Endothelial cell of umbilical vein (primary cell): ENCODE data around the gene ENOSF1. TPM values are rescaled to one million over a fixed set of nuclear protein-coding genes. Genes with fewer than 3 reads are reported as not detected.

ENCODE experiments used
- BruUV-seq: library from RNA; stranded (reverse); fragments of 400-500 nt; replicated peaks from 2 replicates; lab custom pipeline; 2021; lab: Mats Ljungman, UMichigan
- CTCF ChIA-PET: fragments of 300-600, 350-600 bp; sonication (Branson Sonifier 250); formaldehyde crosslinking; loops from one replicate; lab custom pipeline; 2021; ENCODE audit warnings: antibody characterized with exemption, inconsistent platforms; lab: Charles Lee
- POLR2A ChIA-PET: fragments of 300-600, 350-600 bp; sonication (Branson Sonifier 250); formaldehyde crosslinking; loops from one replicate; lab custom pipeline; 2021; ENCODE audit warnings: antibody characterized with exemption, inconsistent platforms; lab: Charles Lee
- DNase-seq: peaks from one replicate; pipeline ENCODE4 v3.0.0-alpha.2; 2011; ENCODE audit warnings: low read depth, low spot score
- FAIRE-seq: peaks from 2 replicates; lab custom pipeline; 2011; peaks lifted over from hg19 to GRCh38; lab: Jason Lieb, UNC
- H2AFZ ChIP-seq: 2 replicates; pipeline ENCODE4 v1.6.0; 2012; ENCODE audit warnings: low read depth, low read length, control low read depth, inconsistent platforms
- H3K27ac ChIP-seq: 2 replicates; pipeline ENCODE4 v1.5.1; 2011; ENCODE audit warnings: low read depth, mild to moderate bottlenecking, control low read depth, low read length, moderate library complexity; ENCODE audit not compliant: insufficient read depth
- H3K27me3 ChIP-seq, 2 experiments: 2 replicates each; pipeline versions ENCODE4 v1.6.0 to v1.6.1; 2011; ENCODE audit warnings: low read length in 2 of 2, mixed read lengths in 1 of 2; ENCODE audit not compliant: control insufficient read depth in 2 of 2, insufficient read depth in 2 of 2
- H3K36me3 ChIP-seq, 2 experiments: 2 replicates in 1 of 2; 3 replicates in 1 of 2; pipeline ENCODE4 v1.5.1; 2011; ENCODE audit warnings: low read length in 2 of 2, mild to moderate bottlenecking in 1 of 2, moderate library complexity in 1 of 2; ENCODE audit not compliant: control insufficient read depth in 2 of 2, insufficient read depth in 2 of 2; ENCODE audit errors: extremely low read depth in 1 of 2
- H3K4me1 ChIP-seq: 3 replicates; pipeline ENCODE4 v1.5.1; 2011; ENCODE audit warnings: mild to moderate bottlenecking, low read length; ENCODE audit not compliant: control insufficient read depth, insufficient read depth; ENCODE audit errors: extremely low read depth
- H3K4me2 ChIP-seq: 2 replicates; pipeline ENCODE4 v1.6.1; 2011; ENCODE audit warnings: low read length, control low read depth, mixed read lengths; ENCODE audit not compliant: insufficient read depth
- H3K4me3 ChIP-seq, 3 experiments: fragments of 200-600 bp in 1 of 3; sonication (generic), shearing (Covaris generic) in 1 of 3; replicated peaks in 1 of 3; 2 replicates each; pipeline ENCODE4 v1.5.1; 2011 to 2016; ENCODE audit warnings: control low read depth in 3 of 3, low read length in 3 of 3, mild to moderate bottlenecking in 2 of 3, inconsistent platforms in 1 of 3, low read depth in 1 of 3, moderate library complexity in 1 of 3; ENCODE audit not compliant: insufficient read depth in 1 of 3
- H3K79me2 ChIP-seq: 2 replicates; pipeline ENCODE4 v1.6.0; 2012; ENCODE audit warnings: low read length, inconsistent platforms; ENCODE audit not compliant: control insufficient read depth, insufficient read depth
- H3K9ac ChIP-seq: replicated peaks from 2 replicates; pipeline ENCODE3; 2011; ENCODE audit warnings: low read length, control low read depth; ENCODE audit not compliant: insufficient read depth; ENCODE audit errors: extremely low read depth
- H3K9me1 ChIP-seq: replicated peaks from 3 replicates; pipeline ENCODE4 v1.6.0; 2011; ENCODE audit warnings: mild to moderate bottlenecking, low read length; ENCODE audit not compliant: control insufficient read depth, insufficient read depth; ENCODE audit errors: extremely low read depth
- H3K9me3 ChIP-seq: replicated peaks from 2 replicates; pipeline ENCODE4 v1.5.1; 2012; ENCODE audit warnings: low read length, inconsistent platforms; ENCODE audit not compliant: control insufficient read depth, insufficient read depth
- H4K20me1 ChIP-seq: replicated peaks from 2 replicates; pipeline ENCODE3; 2011; ENCODE audit warnings: mild to moderate bottlenecking, low read length; ENCODE audit not compliant: control insufficient read depth, insufficient read depth; ENCODE audit errors: extremely low read depth
- EZH2 ChIP-seq: IDR thresholded peaks from 2 replicates; pipeline ENCODE4 v1.6.1; 2012; ENCODE audit warnings: borderline replicate concordance, low read depth, mild to moderate bottlenecking, moderate library complexity, low read length, inconsistent platforms; ENCODE audit not compliant: severe bottlenecking
- FOS ChIP-seq: IDR thresholded peaks from 2 replicates; pipeline ENCODE4 v1.6.1; 2011; ENCODE audit warnings: mild to moderate bottlenecking, low read length, moderate library complexity, borderline replicate concordance; ENCODE audit not compliant: insufficient read depth
- GATA2 ChIP-seq: IDR thresholded peaks from 2 replicates; pipeline ENCODE4 v1.7.0; 2011; ENCODE audit warnings: low read depth, mild to moderate bottlenecking, moderate library complexity, mixed read lengths, low read length; ENCODE audit not compliant: insufficient read length, insufficient read depth
- JUN ChIP-seq: IDR thresholded peaks from 2 replicates; pipeline ENCODE4 v1.6.1; 2011; ENCODE audit warnings: borderline replicate concordance, low read depth; ENCODE audit not compliant: insufficient read length, insufficient read depth
- MYC ChIP-seq: IDR thresholded peaks from one replicate; pipeline ENCODE4 v1.6.1; 2011; ENCODE audit warnings: mild to moderate bottlenecking, low read depth, low read length
- POLR2A ChIP-seq: IDR thresholded peaks from 2 replicates; pipeline ENCODE4 v1.6.1; 2012; ENCODE audit warnings: low read depth, mild to moderate bottlenecking, control low read depth, low read length
- POLR2AphosphoS5 ChIP-seq: IDR thresholded peaks from 2 replicates; pipeline ENCODE4 v1.6.1; 2012; ENCODE audit warnings: low read depth, mild to moderate bottlenecking, control low read depth, low read length, moderate library complexity; ENCODE audit not compliant: insufficient read depth
- dilution Hi-C: fragments of 300-500 bp; cut with MboI; formaldehyde crosslinking; loops from one replicate; pipeline ENCODE4 v1.15.0; 2019; ENCODE audit warnings: low sequenced_read_pairs; ENCODE audit not compliant: extremely low pct_ligation_motif_present
- intact Hi-C: fragments of 100-400 bp; cut with micrococcal nuclease; formaldehyde crosslinking; loops from one replicate; pipeline ENCODE4 v1.10.0; 2022
- polyA plus RNA-seq, 4 experiments: library from polyadenylated mRNA; depleted of rRNA in 3 of 4; stranded (reverse) in 3 of 4; unstranded in 1 of 4; fragments of >200 nt; gene quantifications; 2 replicates each; pipeline versions ENCODE4 v1.2.1 to v1.2.3, GENCODE V29; 2011 to 2012; ENCODE audit warnings: missing spikeins in 1 of 4
- total RNA-seq: library from RNA; stranded (reverse); gene quantifications from 2 replicates; pipeline ENCODE4 v1.2.3, GENCODE V29; 2021
- TF ChIP-seq, protein P1 (sequence below), 2 donors: IDR thresholded peaks; 1 replicate in 1 of 2; 2 replicates in 1 of 2; pipeline ENCODE4 v1.5.1; 2011; ENCODE audit warnings: low read length in 2 of 2, mild to moderate bottlenecking in 2 of 2, moderate library complexity in 2 of 2, control low read depth in 1 of 2, inconsistent platforms in 1 of 2, low read depth in 1 of 2; ENCODE audit not compliant: insufficient read depth in 1 of 2; ENCODE audit errors: extremely low read depth in 1 of 2
- TF ChIP-seq, protein P2 (sequence below): IDR thresholded peaks from 2 replicates; pipeline ENCODE4 v1.6.1; 2011; ENCODE audit not compliant: insufficient read depth, insufficient read length

Gene ENOSF1
- total and polyA plus RNA-seq, 2 donors (not counting 3 experiments of a cell fraction or from before 2014, with no cell fraction given), result 19.5 to 50.5 TPM

DNA sequence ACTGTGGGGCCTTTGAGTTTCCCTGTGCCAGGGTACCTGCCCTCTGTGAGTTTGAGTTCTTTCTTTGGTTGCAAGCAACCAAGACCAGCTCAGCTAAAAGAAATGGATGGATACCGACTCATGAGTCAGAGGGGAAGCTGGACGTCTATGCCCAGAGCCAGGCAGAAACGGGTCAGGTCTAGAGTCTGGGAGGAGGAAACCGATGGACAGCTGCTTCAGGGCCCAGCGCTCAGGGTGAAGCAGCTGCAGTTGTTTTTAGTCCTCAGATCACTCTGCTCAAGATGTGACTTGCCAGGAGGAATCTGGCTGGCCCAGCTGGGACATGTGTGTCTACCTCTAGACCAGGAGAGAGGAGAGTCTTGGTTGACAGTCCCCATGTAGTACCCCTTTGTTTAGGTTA, 65.1 kb downstream of the ENOSF1 start:
- Histone ChIP-seq H3K9me1 (no peaks in the 10 kb centered on the region), H3K27me3 (no peaks in the 10 kb centered on the region), H3K27ac (no peak overlapping the region), H3K4me3 (no peak overlapping the region), H3K79me2 (no peaks in the 10 kb centered on the region), H3K4me1 (no peaks in the 10 kb centered on the region), H4K20me1 (no peaks in the 10 kb centered on the region), H3K9ac (no peak overlapping the region), H3K4me2 (no peak overlapping the region), H3K9me3 (no peaks in the 10 kb centered on the region), H2AFZ (no peak overlapping the region), H3K36me3 (no peaks in the 10 kb centered on the region)
- dilution Hi-C loops (no loop called here), intact Hi-C loops (no loop called here)
- CTCF ChIA-PET, result interaction anchor here (0.8 kb wide), 1 partner anchor 21 kb away, joined by 3 read pairs; no protein-coding TSS in a partner anchor
- POLR2A ChIA-PET, result no interaction called here
- DNase-seq, result no peak
- FAIRE-seq, result no peak
- TF ChIP-seq EZH2 (no peak), MYC (no peak)
- BruUV-seq, result no TSS peak

DNA sequence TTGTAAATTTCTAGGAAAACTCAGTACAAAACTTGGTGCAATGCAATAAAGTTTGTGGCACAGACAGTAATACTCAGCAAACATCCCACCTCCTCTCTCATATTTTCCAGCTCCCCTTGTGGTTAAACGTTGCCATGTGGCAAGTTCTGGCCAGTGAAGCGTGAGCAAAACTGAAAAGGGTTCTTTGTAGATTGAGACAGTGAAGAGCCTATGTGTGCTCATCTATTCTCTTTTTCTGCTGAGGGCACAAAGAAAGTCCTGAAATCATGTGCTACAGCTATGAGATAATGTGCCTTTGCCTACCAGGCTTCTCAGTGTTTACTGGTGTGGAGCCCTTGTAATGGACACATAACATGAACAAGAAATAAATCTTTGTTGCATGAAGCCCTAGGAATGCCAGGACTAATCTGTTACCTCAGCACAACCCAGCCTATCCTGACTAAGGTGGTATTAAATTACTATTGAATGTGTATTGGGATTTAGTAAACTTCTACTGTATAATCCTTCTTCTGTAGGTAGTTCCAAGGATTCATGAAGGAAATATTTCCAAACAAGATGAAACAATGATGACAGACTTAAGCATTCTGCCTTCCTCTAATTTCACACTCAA, 67.9 kb downstream of the ENOSF1 start:
- intact Hi-C loops (no loop called here), dilution Hi-C loops (no loop called here)
- BruUV-seq, result no TSS peak
- no peaks in the 10 kb centered on the region for H3K36me3 ChIP-seq
- no peak overlapping the region for H3K4me3 ChIP-seq
- CTCF ChIA-PET, result interaction anchor here (1.0 to 2.5 kb wide), 4 partner anchors 10 to 186 kb away, joined by 3 to 12 read pairs (median 5); no protein-coding TSS in a partner anchor
- H3K79me2 ChIP-seq, result no peaks in the 10 kb centered on the region
- TF ChIP-seq EZH2 (no peak), JUN (no peak), POLR2A (no peak), FOS (no peak), POLR2AphosphoS5 (no peak), GATA2 (no peak), MYC (no peak)
- TF ChIP-seq, protein P1, sequence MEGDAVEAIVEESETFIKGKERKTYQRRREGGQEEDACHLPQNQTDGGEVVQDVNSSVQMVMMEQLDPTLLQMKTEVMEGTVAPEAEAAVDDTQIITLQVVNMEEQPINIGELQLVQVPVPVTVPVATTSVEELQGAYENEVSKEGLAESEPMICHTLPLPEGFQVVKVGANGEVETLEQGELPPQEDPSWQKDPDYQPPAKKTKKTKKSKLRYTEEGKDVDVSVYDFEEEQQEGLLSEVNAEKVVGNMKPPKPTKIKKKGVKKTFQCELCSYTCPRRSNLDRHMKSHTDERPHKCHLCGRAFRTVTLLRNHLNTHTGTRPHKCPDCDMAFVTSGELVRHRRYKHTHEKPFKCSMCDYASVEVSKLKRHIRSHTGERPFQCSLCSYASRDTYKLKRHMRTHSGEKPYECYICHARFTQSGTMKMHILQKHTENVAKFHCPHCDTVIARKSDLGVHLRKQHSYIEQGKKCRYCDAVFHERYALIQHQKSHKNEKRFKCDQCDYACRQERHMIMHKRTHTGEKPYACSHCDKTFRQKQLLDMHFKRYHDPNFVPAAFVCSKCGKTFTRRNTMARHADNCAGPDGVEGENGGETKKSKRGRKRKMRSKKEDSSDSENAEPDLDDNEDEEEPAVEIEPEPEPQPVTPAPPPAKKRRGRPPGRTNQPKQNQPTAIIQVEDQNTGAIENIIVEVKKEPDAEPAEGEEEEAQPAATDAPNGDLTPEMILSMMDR (IDR thresholded peaks at IDR 0.05; ENCODE audit: extremely low read depth in 1 of 2, insufficient read depth in 1 of 2, low read depth in 1 of 2, low read length in 2 of 2), result no peak
- TF ChIP-seq, protein P2, sequence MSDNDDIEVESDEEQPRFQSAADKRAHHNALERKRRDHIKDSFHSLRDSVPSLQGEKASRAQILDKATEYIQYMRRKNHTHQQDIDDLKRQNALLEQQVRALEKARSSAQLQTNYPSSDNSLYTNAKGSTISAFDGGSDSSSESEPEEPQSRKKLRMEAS, result no peak
- H2AFZ ChIP-seq, result no peak overlapping the region
- H4K20me1 ChIP-seq, result no peaks in the 10 kb centered on the region
- H3K4me1 ChIP-seq, result no peaks in the 10 kb centered on the region
- no peaks in the 10 kb centered on the region for H3K9me3 ChIP-seq
- FAIRE-seq (no peak), DNase-seq (no peak)
- H3K27me3 ChIP-seq, result no peaks in the 10 kb centered on the region
- no peak overlapping the region for H3K9ac ChIP-seq
- H3K4me2 ChIP-seq, result no peak overlapping the region
- POLR2A ChIA-PET, result no interaction called here
- H3K27ac ChIP-seq, result no peak overlapping the region
- no peaks in the 10 kb centered on the region for H3K9me1 ChIP-seq
